Mucosa of descending colon (tissue), 3 donors: ENCODE results near the gene POLR3A. TPM values are rescaled to one million over a fixed set of nuclear protein-coding genes. Genes with fewer than 3 reads are reported as not detected.

ENCODE experiments used
- ATAC-seq: fragments of 200-7000 bp; cut with Tn5 transposase; one replicate; pipeline ENCODE4 v1.9.1; 2020; ENCODE audit warnings: mild to moderate bottlenecking, moderate library complexity
- DNase-seq, 3 donors: peaks; one replicate each; pipeline ENCODE4 v3.0.0-alpha.2; 2020
- H3K36me3 ChIP-seq: fragments of 200-600 bp; one replicate; pipeline ENCODE4 v1.8.0; 2021; ENCODE audit warnings: low read depth, mild to moderate bottlenecking
- H3K4me1 ChIP-seq: fragments of 200-600 bp; one replicate; pipeline ENCODE4 v1.8.0; 2021; ENCODE audit warnings: low read depth, mild to moderate bottlenecking
- H3K4me3 ChIP-seq: fragments of 200-600 bp; one replicate; pipeline ENCODE4 v1.8.0; 2021; ENCODE audit warnings: mild to moderate bottlenecking
- H3K9me3 ChIP-seq: fragments of 200-600 bp; one replicate; pipeline ENCODE4 v1.8.0; 2021; ENCODE audit warnings: mild to moderate bottlenecking
- CTCF ChIP-seq: fragments of 200-600 bp; IDR thresholded peaks from one replicate; pipeline ENCODE4 v1.8.0; 2022; ENCODE audit warnings: antibody characterized with exemption, mild to moderate bottlenecking
- intact Hi-C, 2 donors: fragments of 100-400 bp; cut with DNase I in 1 of 2; cut with micrococcal nuclease in 1 of 2; formaldehyde crosslinking; loops; one replicate each; pipeline versions ENCODE4 v1.11.0 to v1.11.1; 2022; cut with DNase I, micrococcal nuclease
- total RNA-seq, 3 donors: library from RNA; stranded (reverse); fragmentation: NEBNext Ultra II Directional in 2 of 3; extraction: Animal tissue kit (Norgen Biotek cat#: 25700) in 2 of 3; gene quantifications; one replicate each; pipeline versions ENCODE4 v1.2.1 to v1.2.4, GENCODE V29; 2021 to 2023
- donor health status: DM: no; HTN: no; CAD: no; lungs with moderate emphysema.
- donor health status: DM: no; HTN: no; CAD: no.
- donor health status: DM: no; HTN: yes; CAD: no.

The POLR3A gene
- total RNA-seq, 3 donors from 2014 or later = 13.9 to 14.1 (median 14.1) TPM

- DNase-seq (no peak), ATAC-seq (no peak)
- no peaks in the 10 kb centered on the region for H3K9me3 ChIP-seq
- H3K36me3 ChIP-seq = no peaks in the 10 kb centered on the region
- H3K4me3 ChIP-seq = no peak overlapping the region
- intact Hi-C loops = no loop called here
- H3K4me1 ChIP-seq = no peaks in the 10 kb centered on the region
- no peak for TF ChIP-seq CTCF
These were observed 65.4 kb downstream of the POLR3A start for GRCh38 chr10:77963901-77964300.

- intact Hi-C loops = no loop called here
- DNase-seq (no peak), ATAC-seq (no peak)
- Histone ChIP-seq H3K4me3 (no peak overlapping the region), H3K9me3 (no peaks in the 10 kb centered on the region), H3K4me1 (no peaks in the 10 kb centered on the region), H3K36me3 (no peaks in the 10 kb centered on the region)
- no peak for TF ChIP-seq CTCF
These were observed 66.8 kb downstream of the POLR3A start for GRCh38 chr10:77962350-77963146.

GRCh38 chr10:77961668-77962067 lies 67.6 kb downstream of the POLR3A start:
- intact Hi-C loops = no loop called here
- no peaks in the 10 kb centered on the region for H3K4me1 ChIP-seq
- H3K36me3 ChIP-seq = no peaks in the 10 kb centered on the region
- DNase-seq = no peak
- ATAC-seq = no peak
- TF ChIP-seq CTCF = no peak
- H3K4me3 ChIP-seq = no peak overlapping the region
- no peaks in the 10 kb centered on the region for H3K9me3 ChIP-seq

GRCh38 chr10:77960829-77961329 lies 68.4 kb downstream of the POLR3A start:
- H3K9me3 ChIP-seq = no peaks in the 10 kb centered on the region
- ATAC-seq (no peak), DNase-seq (no peak)
- intact Hi-C loops = no loop called here
- no peaks in the 10 kb centered on the region for H3K4me1 ChIP-seq
- TF ChIP-seq CTCF = no peak
- no peaks in the 10 kb centered on the region for H3K36me3 ChIP-seq
- no peak overlapping the region for H3K4me3 ChIP-seq

- DNase-seq (no peak), ATAC-seq (no peak)
- H3K36me3 ChIP-seq = no peaks in the 10 kb centered on the region
- no peaks in the 10 kb centered on the region for H3K9me3 ChIP-seq
- TF ChIP-seq CTCF = no peak
- H3K4me3 ChIP-seq = no peak overlapping the region
- no peaks in the 10 kb centered on the region for H3K4me1 ChIP-seq
- intact Hi-C loops = no loop called here
These were observed 69.3 kb downstream of the POLR3A start for GRCh38 chr10:77959887-77960455.
